Osteocyte (in vitro differentiated cells): Measurements from ENCODE around the gene ZNF879. TPM values are rescaled to one million over a fixed set of nuclear protein-coding genes. Genes with fewer than 3 reads are reported as not detected.

ENCODE experiments used
- DNase-seq: peaks from one replicate; pipeline ENCODE4 v3.0.0; 2021; ENCODE audit warnings: mixed read lengths; ENCODE audit not compliant: unreplicated experiment; ENCODE audit errors: extremely low spot score
- H3K27ac Mint-ChIP-seq: one replicate; pipeline ENCODE4 v1.8.0; 2021; ENCODE audit warnings: mild to moderate bottlenecking, mixed read lengths; ENCODE audit not compliant: unreplicated experiment
- H3K27me3 Mint-ChIP-seq: one replicate; pipeline ENCODE4 v1.8.0; 2021; ENCODE audit warnings: mixed read lengths; ENCODE audit not compliant: unreplicated experiment
- H3K36me3 Mint-ChIP-seq: one replicate; pipeline ENCODE4 v1.8.0; 2021; ENCODE audit warnings: mixed read lengths; ENCODE audit not compliant: unreplicated experiment
- H3K4me1 Mint-ChIP-seq: one replicate; pipeline ENCODE4 v1.8.0; 2021; ENCODE audit warnings: mixed read lengths; ENCODE audit not compliant: unreplicated experiment
- H3K4me3 Mint-ChIP-seq: one replicate; pipeline ENCODE4 v1.8.0; 2021; ENCODE audit warnings: mild to moderate bottlenecking, moderate library complexity, mixed read lengths; ENCODE audit not compliant: unreplicated experiment
- H3K9me3 Mint-ChIP-seq: one replicate; pipeline ENCODE4 v1.8.0; 2021; ENCODE audit warnings: mixed read lengths; ENCODE audit not compliant: unreplicated experiment
- total RNA-seq: library from RNA; stranded (reverse); gene quantifications from 2 replicates; pipeline ENCODE4 v1.2.1, GENCODE V29; 2021
- TF ChIP-seq, protein P1 (sequence below): fragments of 200-600 bp; sonication (generic); IDR thresholded peaks from 2 replicates; pipeline ENCODE4 v1.5.0; 2021; ENCODE audit warnings: antibody characterized with exemption, mild to moderate bottlenecking, moderate library complexity

The ZNF879 gene
- total RNA-seq, 1 donor from 2014 or later, result 4.2 TPM

DNA sequence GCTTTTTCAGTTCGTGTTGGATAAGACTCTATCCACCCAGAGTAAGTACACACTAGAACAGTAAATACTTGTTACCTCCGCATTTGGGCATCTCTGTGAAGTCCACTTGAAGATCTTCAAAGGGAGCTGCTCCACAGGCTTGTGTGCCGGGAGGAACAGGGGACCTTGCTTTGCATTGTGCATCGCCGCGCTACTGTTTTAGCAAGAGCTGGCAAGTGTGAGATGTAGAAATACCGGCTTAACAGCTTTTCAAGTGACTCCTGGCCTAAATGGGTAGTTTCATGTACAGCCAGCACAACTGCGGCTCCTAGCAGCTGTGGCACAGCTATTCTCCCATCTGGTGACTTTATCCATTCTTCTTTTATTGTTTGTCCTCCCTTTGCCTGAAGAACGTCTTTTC lies 28.2 kb downstream of the ZNF879 start:
- no peak overlapping the region for H3K27ac Mint-ChIP-seq
- H3K4me1 Mint-ChIP-seq, result no peaks in the 10 kb centered on the region
- peaks cover 42% of the 10 kb centered on the region for H3K9me3 Mint-ChIP-seq
- DNase-seq, result no peak
- no peak overlapping the region for H3K4me3 Mint-ChIP-seq
- TF ChIP-seq, protein P1, sequence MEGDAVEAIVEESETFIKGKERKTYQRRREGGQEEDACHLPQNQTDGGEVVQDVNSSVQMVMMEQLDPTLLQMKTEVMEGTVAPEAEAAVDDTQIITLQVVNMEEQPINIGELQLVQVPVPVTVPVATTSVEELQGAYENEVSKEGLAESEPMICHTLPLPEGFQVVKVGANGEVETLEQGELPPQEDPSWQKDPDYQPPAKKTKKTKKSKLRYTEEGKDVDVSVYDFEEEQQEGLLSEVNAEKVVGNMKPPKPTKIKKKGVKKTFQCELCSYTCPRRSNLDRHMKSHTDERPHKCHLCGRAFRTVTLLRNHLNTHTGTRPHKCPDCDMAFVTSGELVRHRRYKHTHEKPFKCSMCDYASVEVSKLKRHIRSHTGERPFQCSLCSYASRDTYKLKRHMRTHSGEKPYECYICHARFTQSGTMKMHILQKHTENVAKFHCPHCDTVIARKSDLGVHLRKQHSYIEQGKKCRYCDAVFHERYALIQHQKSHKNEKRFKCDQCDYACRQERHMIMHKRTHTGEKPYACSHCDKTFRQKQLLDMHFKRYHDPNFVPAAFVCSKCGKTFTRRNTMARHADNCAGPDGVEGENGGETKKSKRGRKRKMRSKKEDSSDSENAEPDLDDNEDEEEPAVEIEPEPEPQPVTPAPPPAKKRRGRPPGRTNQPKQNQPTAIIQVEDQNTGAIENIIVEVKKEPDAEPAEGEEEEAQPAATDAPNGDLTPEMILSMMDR, result no peak
- H3K27me3 Mint-ChIP-seq, result no peaks in the 10 kb centered on the region
- H3K36me3 Mint-ChIP-seq, result no peaks in the 10 kb centered on the region

DNA sequence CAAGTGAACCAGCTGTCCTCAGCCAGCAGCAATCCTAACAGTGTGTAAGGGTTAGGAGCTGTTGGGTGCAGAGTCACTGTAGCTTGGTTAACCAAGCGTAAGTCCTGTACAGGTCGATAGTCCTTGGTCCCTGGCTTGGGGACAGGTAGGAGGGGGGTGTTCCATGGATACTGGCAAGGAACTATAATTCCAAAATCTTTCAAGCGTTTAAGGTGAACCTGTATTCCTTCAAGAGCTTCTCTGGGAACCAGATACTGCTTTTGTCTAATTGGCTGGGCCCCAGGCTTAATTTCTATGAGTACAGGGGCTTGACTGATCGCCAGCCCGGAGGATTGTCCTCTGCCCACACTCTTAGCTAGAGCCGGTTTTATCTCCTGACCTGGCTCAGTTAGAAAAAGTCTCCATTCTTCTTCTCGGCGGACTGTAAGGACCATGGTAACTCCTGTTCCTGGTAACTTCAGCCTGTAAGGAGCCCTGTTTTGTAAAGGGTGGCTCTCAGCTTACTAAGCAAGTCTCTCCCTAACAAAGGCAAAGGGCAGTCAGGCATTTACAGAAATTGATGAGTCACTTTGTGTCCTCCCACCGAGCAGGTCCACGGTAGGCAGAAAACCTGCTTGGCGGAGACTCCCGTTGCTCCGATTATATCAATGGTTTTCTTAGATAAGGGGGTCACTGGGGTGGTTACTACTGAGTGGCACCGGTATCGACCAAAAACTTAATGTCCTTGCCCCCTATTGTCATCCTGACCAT lies 30.6 kb downstream of the ZNF879 start:
- no peak overlapping the region for H3K27ac Mint-ChIP-seq
- DNase-seq, result no peak
- TF ChIP-seq, protein P1, result no peak
- H3K4me1 Mint-ChIP-seq, result no peaks in the 10 kb centered on the region
- no peaks in the 10 kb centered on the region for H3K36me3 Mint-ChIP-seq
- peaks cover 38% of the 10 kb centered on the region for H3K9me3 Mint-ChIP-seq
- H3K4me3 Mint-ChIP-seq, result no peak overlapping the region
- H3K27me3 Mint-ChIP-seq, result no peaks in the 10 kb centered on the region

DNA sequence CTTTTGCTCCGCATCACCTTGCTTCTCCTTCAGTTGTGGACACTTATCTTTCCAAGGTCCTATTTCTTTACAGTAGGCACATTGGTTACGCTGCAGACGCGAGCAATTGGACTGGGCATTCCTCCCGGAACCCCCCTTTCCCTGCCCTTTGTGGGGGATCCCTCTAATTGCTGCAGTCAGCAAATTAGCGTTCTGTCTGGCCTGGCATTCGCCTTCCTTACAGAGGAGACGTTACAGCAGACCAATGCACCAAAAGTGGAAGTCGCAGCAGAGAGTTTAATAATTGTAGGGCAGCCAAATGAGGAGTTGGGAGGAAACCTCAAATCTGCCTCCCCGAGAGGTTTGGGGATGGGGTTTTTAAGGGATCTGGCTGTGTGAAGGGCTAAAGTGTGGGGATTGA lies 31.3 kb downstream of the ZNF879 start:
- peaks cover 40% of the 10 kb centered on the region for H3K9me3 Mint-ChIP-seq
- H3K4me3 Mint-ChIP-seq, result no peak overlapping the region
- H3K4me1 Mint-ChIP-seq, result no peaks in the 10 kb centered on the region
- no peak overlapping the region for H3K27ac Mint-ChIP-seq
- TF ChIP-seq, protein P1, result no peak
- H3K36me3 Mint-ChIP-seq, result no peaks in the 10 kb centered on the region
- H3K27me3 Mint-ChIP-seq, result no peaks in the 10 kb centered on the region
- peak; percentile 69 for DNase-seq

DNA sequence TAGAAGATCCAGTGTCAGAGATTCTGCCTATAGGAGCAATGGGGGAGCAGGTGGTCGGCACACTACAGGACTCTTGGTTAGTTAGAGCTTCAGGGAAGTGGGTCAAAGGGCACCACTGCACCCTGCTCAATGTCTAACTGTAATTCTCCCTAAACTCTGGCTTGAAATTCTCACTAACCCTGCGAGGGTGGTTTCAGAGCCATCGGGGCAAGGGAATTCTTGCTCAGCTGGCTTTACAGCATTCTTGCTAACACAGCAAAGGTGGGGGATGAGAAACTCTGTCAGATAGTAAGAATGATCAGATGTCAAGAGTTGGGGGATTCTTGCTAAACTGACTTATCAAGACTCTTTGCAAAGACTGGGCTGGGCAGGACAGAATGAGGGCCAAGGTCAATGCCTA lies 31.8 kb downstream of the ZNF879 start:
- no peak overlapping the region for H3K4me3 Mint-ChIP-seq
- no peaks in the 10 kb centered on the region for H3K4me1 Mint-ChIP-seq
- H3K9me3 Mint-ChIP-seq, result peaks cover 37% of the 10 kb centered on the region
- H3K27me3 Mint-ChIP-seq, result no peaks in the 10 kb centered on the region
- TF ChIP-seq, protein P1, result no peak
- no peak overlapping the region for H3K27ac Mint-ChIP-seq
- DNase-seq, result no peak
- no peaks in the 10 kb centered on the region for H3K36me3 Mint-ChIP-seq

DNA sequence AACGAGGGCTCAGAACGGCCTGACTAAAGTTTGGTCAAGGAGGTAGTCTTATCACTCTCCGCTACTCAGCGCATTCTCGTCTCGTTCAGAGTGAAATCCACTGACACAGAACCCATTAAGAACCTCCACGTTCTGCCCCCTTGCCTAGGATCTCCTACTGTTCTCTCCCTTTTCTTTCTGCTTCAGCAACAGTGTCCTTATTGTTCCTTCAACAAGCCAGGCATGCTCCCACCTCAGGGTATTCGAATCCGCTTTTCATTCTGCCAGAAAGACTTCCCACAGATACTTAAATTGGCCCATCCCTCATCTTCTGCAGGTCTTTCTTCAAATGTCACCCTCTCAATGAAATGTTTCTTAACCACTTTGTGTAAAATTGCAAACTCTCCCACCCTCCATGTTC lies 32.2 kb downstream of the ZNF879 start:
- H3K27me3 Mint-ChIP-seq, result no peaks in the 10 kb centered on the region
- H3K36me3 Mint-ChIP-seq, result no peaks in the 10 kb centered on the region
- DNase-seq, result no peak
- H3K4me3 Mint-ChIP-seq, result no peak overlapping the region
- peaks cover 35% of the 10 kb centered on the region for H3K9me3 Mint-ChIP-seq
- H3K27ac Mint-ChIP-seq, result no peak overlapping the region
- TF ChIP-seq, protein P1, result no peak
- no peaks in the 10 kb centered on the region for H3K4me1 Mint-ChIP-seq
